Stimulated activated naive CD4-positive, alpha-beta T cell treated with Interleukin-2 at 50 U/mL for 16 hours (primary cell): ENCODE measurements around the gene TUBA1A.
"Not testable (repeated sequence)": the region's sequence is repeated elsewhere in the genome, so short reads cannot be mapped to it uniquely, and the experiment has no call there.

ENCODE experiments used
- DNase-seq: peaks from one replicate; lab custom pipeline; 2025; lab: John Stamatoyannopoulos, UW

Gene TUBA1A

DNA sequence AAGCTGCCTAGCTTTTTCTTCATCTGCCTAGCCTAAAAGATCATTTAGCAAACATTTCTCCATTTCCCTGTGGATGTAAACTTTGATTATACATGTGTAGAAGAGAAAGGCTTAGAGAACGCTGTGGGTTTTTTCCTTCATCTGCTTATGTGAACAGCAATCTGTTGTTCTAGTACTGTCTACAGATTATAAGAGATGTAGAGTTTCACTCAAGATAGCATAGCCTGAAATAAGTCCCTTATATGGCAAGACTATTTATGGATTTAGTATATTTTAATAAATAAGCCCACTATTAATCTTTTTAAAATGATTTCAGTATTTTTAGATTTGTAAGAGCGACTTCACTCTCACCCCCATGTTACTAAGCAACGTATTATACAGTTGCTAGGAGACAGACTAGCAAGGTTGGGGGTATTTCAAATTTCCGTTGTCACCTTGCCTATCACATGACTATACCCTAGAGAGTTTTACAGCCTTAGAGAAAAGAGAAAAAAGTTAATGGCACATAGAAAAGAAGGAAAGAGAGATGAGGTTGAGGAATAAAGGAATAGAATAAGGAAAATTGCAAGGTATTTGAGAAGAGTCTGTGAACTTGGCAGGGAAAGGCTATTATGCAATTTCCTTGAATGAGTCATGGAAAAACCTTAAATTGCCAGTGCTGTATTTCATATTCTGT, 12.2 kb upstream of the TUBA1A start:
- no peak for DNase-seq

DNA sequence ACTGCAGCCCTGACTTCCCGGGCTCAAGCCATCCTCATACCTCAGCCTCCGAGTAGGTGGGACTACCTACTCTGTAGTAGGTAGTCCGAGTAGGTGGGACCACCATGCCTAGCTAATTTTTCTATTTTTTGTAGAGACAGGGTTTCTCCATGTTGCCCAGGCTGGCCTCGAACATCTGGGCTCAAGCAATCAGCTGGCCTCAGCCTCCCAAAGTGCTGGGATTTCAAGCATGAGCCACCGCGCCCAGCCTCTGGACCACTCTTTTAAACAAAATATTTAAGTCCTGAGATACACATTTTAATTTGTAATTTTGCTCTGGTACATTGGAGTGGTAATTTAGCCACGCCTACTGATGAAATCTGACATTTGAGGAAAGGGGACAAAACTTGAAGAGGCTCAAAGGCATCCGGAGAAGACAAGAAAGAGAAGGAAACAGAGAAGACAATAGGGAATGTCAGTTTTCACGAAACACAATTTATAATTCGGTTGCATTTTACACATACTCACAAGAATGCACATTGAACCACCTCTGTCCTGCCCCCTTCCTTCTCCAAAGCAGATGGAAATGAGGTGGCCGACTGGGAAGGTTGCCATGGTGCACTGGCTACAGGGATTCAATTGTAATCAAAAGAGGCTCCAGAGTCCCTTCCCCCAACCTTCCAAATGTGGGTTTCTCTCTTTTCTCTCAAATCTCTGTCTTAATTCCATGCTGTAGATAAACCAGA, 9.7 kb upstream of the TUBA1A start:
- no peak for DNase-seq

DNA sequence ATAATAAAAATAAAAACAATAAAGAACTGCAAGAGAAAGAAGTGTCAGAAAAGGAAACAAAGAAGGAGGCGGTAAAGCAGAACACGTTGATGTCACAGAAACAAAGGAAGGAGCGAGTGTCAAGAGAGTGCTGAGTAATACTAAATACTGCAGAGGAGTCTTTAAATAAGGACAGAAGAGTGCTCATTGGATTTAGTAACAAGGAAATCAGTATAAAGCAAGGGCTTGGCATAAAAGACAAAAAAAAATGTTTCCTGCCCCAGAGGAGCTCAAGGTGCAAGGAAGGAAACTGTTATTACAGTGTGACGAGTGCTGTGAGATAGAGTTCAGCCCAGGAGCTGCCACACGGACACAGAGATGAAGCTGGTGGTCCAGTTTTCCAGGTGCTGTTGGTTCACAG, 8.4 kb upstream of the TUBA1A start:
- no peak for DNase-seq

DNA sequence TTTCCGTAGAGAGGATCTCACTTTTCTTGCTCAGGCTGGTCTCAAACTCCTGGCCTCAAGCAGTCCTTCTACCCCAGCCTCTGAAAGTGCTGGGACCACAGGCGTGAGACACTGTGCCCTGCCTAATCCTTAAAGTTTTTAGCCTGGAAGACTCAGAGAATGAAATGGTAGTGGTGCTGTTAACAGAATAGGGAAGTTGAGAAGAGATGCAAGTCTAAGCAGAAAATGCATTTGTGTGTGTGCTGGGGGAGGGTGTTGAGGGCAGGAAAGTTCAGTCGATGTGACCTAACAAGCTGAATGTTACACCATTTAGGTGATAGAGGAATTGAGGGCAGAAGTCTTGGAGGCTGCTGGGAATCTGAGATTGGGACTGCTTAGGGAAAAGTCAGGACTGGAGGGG, 6.9 kb upstream of the TUBA1A start:
- no peak for DNase-seq

DNA sequence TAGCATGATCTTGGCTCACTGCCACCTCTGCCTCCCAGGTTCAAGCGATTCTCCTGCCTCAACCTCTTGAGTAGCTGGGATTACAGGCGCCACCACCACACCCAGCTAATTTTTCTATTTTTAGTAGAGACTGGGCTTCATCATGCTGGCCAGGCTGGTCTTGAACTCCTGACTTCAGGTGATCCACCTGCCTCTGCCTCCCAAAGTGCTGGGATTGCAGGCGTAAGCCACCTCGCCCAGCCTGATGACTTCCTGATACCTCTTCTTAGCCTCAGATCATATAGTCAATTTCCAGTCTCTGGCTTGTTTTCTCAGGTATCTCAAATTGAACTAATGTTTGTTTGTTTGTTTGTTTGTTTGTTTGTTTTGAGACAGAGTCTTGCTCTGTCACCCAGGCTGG, 4.9 kb upstream of the TUBA1A start:
- not testable (repeated sequence) for DNase-seq

DNA sequence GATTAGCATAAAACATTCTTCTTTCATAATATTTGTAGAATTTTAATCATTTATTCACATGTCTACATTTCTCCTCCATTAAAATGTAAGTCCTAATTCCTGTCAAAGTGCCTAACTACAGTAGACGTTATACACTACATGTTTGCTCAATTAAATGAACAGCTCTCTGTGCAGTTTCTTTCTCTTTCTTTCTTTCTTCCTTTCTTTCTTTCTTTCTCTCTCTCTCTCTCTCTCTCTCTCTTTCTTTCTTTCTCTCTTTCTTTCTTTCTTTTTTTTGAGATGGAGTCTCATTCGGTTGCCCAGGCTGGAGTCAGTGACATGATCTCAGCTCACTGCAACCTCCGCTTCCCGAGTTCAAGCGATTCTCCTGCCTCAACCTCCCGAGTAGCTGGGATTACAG, 2.6 kb upstream of the TUBA1A start:
- not testable (repeated sequence) for DNase-seq

DNA sequence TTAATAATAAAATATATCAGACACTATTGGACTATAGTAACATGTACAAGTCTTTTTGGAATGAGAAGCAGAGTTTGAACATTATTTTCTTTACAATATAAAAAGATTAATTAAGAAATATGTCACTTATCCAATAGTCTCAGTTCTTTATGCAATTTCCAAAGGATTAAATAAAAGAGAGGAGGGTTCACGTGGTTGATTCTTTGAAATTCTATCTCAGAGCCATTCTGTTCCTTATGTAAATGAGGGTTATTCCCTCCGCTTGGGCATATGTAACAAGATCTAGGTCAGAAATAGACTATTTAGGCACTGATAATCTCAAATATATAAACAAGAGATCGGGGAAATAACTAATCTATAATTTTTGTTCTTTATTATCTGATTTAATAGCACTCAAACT, 2.1 kb upstream of the TUBA1A start:
- no peak for DNase-seq

DNA sequence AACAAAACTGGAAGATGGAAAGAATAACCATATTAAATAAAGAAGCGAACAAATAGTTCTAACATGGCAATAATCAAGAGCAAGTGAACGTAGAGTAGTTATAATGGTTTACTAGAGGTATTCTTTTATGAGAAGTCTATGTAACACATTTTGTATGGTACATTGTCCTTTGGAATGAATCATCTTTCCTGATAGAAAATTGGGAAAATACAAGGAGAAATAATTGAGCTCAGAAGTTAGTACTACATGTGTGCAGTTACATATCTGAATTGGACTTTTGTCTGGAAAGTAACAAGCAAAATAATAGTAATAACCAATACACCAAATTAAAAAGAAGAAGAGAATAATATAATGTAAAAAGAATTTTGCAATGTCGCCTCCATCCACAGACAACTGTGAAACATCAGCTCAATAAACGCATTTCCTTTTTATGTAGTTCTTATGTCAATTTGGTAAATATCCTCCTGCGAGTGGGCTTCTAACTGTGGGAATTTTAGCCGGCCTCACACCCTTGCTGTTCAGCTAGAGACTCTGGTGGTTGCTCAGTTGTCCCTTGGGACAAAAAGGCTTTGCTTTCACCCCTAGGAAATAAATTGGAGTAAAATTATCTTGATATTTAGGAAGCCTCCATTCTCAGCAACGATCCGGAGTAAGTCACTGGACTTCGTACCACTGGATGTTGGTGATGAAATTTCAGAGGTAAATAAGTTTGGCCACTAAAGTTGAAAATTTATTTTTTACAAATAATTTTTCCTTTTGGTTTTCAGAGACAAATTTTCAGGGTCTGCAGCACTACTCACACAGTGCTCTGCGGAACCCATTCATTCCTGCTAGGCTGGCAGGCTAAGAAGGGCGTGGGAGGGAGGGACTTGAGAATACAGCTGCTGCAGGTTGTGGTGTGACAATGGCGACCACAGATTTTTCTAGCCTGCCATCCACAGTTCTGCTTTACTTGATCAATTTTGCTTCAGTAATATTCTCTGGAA, 1.1 kb upstream of the TUBA1A start:
- no peak for DNase-seq

DNA sequence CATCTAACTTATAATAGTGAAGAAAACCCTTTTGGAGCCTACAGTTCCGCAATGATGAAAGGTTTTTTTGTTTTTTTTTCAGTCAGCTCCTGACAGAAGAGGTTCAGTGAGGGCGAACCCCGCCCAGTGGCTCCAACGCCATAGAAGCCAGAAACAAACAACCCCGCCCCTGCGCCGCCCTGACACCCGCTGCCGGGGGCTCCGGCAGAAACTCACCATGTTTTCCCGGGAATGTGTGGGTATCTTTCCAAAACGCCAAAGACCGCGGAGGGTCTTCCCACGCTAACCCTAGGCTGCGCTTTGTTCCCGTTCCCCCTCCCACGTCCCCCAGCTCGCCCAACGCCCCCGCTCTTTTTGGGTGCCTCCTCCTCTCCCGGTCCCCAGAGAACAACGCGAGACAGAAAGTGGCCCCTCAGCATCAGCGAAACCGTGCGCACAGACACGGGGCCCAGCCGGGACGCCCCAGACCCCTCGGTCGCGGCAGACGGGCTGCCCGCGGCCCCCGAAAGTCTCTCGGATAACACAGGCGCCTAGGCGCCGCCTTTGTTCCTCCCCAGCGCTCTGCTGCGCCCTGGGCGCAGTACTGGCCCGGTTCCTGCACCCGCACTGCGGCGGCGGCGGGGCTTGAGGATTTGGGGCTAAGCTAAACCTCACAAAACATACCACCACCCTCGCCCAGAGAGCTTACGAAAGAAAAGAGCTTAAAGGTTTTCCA, 522 bp downstream of the TUBA1A start:
- DNase-seq: peak; percentile 75

DNA sequence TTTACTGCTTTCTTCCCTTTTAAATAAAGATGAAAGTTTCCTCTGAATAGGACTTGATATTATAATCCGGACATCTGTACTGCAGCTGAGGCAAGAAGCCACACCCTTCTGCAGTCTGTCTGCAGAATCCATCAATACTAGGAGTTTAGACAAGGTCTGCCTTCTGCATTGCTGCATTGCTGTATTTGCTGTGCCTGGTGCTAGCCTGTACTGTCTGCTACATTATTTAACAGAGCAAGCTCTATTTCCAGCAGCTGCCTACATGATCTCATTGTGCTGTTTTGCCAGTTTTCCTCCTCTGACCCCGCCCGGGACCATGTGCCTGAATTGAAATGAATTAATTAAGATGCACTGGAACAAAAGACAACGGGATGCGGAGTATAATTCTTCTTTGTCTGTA, 1.7 kb downstream of the TUBA1A start:
- no peak for DNase-seq

DNA sequence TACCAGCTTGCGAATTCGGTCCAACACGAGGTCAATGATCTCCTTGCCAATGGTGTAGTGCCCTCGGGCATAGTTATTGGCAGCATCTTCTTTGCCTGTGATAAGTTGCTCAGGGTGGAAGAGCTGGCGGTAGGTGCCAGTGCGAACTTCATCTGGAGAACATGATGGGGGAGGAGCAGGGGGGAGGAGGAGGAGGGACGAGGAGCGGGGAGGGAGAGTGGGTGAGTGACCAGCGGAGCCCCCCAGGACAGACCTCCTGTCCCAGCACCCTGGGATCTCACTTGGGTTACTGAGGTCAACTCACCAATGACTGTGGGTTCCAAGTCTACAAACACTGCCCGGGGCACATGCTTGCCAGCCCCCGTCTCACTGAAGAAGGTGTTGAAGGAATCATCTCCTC, 2.6 kb downstream of the TUBA1A start:
- not testable (repeated sequence) for DNase-seq

DNA sequence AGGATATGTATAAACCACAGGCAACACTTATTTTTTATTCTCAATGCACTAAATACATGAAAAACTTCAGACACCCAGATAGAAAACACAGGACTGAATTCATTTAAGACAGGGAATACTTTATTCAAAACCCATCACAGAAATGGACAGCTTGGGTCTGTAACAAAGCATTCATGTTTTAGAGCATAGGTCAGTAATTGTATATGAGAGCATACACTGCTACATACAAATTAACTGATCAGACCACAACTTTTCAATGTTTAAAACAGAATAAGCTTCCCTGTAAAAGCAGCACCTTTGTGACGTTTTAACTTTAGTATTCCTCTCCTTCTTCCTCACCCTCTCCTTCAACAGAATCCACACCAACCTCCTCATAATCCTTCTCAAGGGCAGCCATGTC, 4.2 kb downstream of the TUBA1A start:
- DNase-seq: not testable (repeated sequence)

DNA sequence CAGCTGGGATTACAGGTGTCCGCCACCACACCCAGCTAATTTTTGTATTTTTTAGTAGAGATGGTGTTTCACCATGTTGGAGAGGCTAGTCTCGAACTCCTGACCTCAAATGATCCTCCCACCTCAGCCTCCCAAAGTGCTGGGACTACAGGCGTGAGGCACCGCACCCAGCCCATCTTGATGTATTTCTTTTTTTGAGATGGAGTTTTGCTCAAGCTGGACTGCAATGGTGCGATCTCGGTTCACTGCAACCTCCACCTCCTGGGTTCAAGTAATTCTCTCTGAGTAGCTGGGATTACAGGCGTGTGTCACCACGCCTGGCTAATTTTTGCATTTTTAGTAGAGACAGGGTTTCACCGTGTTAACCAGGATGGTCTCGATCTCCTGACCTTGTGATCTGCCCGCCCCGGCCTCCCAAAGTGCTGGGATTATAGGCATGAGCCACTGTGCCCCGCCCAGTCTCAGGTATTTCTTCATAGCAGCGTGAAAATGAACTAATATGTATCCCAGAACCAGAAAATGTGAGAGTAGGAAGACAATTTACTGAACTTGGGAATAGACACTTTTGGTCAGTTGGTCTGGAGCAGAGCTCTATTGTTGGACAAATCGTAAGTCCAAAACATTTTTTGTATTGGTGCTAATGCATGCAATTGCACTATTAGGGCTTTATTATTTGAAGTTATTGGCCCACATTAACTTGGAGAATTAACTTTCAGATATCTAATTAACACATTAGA, 5.5 kb downstream of the TUBA1A start:
- DNase-seq: not testable (repeated sequence)

DNA sequence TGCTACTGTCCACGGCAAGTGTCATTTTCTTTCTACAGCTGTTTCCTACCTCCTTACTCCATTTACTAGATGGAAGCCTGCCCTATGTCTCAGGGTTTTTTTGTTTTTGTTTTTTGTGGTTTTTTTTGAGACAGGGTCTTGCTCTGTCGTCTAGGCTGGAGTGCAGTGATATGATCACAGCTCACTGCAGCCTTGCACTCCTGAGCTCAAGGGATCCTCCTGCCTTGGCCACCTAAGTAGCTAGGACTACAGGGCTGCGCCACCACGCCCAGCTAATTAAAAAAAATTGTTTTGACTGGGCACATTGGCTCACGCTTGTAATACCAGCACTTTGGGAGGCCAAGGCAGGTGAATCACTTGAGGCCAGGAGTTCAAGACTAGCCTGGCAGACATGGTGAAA, 14.7 kb downstream of the TUBA1A start:
- no peak for DNase-seq

DNA sequence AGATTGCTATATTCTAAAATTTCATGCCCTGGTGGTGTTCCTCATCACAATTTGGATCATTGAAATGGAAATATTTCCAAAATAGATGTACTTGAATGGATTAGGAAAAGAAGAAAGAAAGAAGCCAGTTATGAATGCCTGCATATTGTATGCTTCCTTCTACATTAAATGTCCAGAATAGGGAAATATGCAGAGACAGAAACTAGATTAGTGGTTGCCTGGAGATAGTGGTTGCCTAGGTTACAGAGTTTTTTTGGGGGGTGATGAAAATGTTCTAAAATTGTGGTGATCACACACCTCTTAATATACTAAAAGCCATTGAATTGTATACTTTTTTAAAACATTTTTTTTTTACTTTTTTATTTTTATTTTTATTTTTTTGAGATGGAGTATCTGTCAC, 18.0 kb downstream of the TUBA1A start:
- DNase-seq: no peak

DNA sequence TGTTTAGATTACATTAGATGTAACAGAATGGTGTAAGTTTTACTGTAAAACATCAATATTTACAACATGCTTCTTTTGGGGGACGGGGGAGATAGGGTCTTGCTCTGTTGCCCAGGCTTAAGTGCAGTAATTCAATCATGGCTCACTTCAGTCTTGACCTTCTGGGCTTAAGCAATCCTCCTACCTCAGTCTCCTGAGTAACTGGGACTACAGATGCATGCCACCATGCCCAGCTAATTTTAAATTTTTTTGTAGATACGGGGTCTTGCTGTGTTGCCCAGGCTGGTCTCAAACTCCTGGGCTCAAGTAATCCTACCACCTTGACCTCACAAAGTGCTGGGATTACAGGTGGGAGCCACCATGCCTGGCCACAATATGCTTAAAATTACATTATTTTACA, 23.8 kb downstream of the TUBA1A start:
- DNase-seq: no peak

DNA sequence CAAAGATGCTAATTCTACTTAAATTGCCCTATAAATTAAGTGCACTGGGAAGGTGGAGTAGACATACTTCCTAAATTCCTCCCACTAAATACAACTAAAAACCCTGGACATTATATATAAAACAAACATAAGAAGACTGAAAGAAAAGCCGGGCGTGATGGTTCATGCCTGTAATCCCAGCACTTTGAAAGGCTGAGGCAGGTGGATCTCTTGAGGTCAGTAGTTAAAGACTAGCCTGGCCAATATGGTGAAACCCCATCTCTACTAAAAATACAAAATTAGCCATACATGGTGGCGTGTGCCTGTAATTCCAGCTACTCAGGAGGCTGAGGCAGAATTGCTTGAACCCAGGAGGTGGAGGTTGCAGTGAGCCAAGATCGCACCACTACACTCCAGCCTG, 27.0 kb downstream of the TUBA1A start:
- DNase-seq: not testable (repeated sequence)

DNA sequence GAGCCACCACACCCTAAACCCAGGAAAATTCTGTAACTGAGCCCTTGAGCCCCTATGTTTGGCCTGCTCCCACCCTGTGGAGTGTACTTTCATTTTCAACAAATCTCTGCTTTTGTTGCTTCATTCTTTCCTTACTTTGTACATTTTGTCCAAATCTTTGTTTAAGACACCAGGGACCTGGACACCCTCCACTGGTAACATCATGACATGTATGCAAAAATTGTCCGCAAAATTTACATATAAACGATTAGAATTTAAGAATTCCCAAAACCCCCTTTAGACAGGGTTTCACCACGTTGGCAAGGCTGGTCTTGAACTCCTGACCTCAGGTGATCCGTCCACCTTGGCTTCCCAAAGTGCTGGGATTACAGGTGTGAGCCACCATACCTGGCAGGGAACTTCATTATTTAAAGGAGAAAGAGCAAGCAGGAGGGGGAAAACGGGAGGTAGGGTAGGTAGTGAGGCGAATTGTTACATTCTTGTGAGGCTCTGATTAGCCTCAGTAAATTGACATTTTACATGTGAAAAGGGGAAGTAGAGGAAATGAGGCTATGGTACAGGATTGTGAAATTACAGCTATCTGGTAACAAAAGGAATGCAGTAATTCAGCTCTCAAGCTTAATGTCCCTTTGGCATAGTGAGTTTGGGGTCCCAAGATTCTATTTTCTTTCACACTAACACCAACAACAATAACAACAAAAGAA, 27.6 kb downstream of the TUBA1A start:
- no peak for DNase-seq

DNA sequence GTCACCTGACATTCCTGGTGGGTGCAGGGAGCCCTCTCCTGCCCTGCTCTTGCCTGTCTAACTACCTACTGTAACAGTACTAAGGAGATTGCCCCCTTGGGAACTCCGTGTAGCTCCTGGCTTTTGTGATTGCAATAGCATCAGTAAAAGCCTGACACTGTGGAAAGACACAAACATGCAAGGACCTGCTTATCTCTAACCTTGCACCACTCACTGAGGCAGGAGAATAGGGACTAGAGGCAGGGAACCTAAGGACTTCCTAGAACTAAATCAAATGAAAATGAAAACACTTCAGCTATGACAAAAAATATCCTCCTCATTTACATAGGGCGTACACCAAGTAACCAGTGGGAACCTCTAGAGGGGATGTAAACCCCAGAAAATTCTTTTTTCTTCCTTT, 28.5 kb downstream of the TUBA1A start:
- DNase-seq: no peak

DNA sequence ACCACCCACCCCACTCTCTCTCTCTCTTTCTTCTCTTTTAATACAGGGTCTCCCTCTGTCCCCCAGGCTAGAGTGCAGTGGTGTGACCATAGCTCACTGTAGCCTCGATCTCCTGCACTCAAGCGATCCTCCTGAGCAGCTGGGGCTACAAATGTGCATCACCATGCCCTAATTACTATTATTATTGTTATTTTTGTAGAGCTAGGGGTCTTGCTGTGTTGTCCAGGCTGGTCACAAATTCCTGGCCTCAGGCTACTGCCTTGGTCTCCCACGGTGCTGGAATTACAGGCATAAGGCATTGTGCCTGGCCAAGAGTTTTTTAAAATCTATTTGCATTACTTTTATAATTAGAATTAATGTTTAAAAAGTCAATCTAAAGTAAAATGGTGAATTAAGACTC, 34.7 kb downstream of the TUBA1A start:
- DNase-seq: no peak

DNA sequence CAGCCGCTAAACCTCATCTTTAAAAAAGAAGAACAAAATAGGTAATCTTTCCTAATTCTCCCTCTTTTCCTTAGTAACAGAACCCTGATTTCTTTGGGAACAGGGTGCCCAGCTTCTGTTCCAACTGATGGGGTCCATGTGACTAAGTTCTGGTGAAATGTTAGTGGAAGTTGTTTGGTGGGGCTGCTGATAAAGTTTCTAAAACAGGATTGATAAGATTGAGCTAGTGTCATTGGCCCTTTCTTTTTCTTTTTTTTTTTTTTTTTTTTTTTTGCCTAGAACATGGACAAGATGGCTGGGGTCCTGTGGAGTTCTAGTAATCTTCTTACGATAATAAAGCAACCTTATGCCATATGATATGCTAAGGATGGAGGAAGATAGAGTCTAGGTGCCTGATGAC, 41.5 kb downstream of the TUBA1A start:
- no peak for DNase-seq
